Activated CD8-positive, alpha-beta memory T cell treated with anti-CD3 and anti-CD28 coated beads for 24 hours (primary cell): ENCODE data around the gene CCRL2.
"Not testable (repeated sequence)": the region's sequence is repeated elsewhere in the genome, so short reads cannot be mapped to it uniquely, and the experiment has no call there.

Experiments
- DNase-seq: peaks from one replicate; pipeline ENCODE4 v3.0.0-alpha.2; 2020

CCRL2 gene

DNA sequence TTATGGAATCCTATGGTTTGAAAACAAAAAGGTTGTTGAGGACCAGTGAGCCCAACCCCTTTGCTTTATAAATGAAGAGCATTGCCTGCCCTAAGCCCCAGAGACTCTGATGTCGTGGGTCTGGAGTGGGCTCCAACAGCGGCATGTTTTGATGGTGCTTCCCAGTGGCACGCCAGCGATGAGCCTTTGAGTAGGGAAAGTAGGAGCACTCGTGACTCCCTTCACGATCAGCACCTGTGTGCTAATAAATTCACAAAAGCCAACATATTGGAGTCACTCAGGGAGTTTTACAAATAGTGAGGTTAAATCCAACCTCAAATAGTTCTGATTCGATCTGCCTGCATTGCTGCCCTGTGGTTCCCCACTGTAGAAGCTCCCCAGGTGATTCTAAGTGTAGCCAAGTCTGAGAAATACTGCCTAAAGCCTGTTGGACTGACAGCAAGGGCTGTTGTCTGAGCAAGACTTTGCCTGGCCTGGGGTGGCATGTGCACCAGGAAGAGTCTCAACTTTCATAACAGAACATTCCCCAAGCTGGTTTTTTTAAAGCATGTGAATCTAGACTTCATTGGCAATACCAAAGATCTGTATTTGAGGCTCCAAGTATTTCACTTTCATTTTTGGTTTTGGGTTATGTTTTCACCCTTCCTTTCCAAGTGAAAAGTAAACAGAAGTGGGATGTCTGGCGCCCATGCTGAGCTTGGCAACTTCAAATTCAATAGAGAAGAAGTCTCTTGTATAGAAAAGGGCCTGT is 26.4 kb upstream of the CCRL2 start:
- peak; percentile 54 for DNase-seq

DNA sequence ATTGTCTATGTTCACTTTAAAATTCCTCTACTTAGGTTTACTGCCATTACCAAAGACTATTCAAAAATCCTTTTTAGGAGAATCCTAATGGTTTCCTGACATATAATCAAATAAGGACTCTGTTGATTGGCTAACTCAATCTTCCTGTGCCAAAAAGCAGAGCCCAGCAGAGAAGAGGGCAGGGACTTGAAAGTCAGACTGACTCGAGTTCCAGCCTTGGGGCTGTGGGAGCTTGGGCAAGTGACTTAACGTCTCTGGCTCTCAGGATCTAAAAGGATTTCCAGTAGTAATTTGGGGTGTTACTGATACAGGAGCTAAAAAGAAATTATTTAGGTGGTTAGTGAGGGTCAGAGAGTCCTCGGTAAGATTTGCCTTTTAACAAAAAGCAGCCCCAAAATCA is 25.4 kb upstream of the CCRL2 start:
- peak; percentile 33 for DNase-seq

GRCh38 chr3:46383211-46383950 is 23.7 kb upstream of the CCRL2 start:
- DNase-seq: peak; percentile 57

DNA sequence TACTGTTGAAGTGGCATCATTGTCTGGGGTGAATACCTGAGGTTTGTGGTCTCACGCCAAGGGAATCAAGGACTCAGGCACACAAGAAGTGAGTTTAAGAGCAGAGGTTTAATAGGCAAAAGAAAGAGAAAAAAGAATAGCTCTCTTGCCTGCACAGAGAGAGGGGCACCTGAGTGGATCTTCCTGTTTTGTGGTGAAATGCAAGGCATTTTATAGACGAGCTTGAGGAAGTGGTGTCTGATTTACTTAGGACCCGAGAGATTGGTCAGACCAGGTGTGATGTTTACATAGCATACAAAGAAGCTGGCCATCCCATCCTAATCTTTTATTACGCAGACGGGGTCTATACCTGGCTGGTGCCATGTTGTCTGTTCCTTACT is 23.1 kb upstream of the CCRL2 start:
- DNase-seq: no peak

- peak; percentile 47 for DNase-seq
Observed at GRCh38 chr3:46386205-46386604, 20.9 kb upstream of the CCRL2 start.

- DNase-seq: not testable (repeated sequence)
Observed at GRCh38 chr3:46388847-46389246, 18.2 kb upstream of the CCRL2 start.

GRCh38 chr3:46389306-46389705 is 17.8 kb upstream of the CCRL2 start:
- DNase-seq: no peak

DNA sequence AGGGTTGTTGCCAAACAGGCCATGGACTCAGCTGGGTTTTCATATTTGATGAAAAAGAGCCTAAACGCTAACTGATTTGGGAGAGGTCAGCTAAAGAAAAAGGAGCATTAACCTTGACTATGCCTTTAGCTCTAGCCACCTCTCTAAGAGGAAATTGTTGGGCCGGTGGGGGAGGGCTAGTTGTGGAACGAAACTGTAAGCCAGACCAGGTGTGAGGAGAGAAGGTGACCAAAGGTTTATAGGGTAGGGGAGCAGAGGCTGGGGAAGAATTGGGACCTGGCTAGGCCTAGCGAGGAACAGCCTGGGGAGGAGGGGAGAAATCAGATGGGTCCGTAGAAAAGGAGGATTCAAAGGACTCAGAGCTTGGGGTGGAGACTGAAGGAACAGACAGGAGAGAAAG is 15.5 kb upstream of the CCRL2 start:
- DNase-seq: not testable (repeated sequence)

- DNase-seq: no peak
Observed at GRCh38 chr3:46393011-46393410, 14.0 kb upstream of the CCRL2 start.

DNA sequence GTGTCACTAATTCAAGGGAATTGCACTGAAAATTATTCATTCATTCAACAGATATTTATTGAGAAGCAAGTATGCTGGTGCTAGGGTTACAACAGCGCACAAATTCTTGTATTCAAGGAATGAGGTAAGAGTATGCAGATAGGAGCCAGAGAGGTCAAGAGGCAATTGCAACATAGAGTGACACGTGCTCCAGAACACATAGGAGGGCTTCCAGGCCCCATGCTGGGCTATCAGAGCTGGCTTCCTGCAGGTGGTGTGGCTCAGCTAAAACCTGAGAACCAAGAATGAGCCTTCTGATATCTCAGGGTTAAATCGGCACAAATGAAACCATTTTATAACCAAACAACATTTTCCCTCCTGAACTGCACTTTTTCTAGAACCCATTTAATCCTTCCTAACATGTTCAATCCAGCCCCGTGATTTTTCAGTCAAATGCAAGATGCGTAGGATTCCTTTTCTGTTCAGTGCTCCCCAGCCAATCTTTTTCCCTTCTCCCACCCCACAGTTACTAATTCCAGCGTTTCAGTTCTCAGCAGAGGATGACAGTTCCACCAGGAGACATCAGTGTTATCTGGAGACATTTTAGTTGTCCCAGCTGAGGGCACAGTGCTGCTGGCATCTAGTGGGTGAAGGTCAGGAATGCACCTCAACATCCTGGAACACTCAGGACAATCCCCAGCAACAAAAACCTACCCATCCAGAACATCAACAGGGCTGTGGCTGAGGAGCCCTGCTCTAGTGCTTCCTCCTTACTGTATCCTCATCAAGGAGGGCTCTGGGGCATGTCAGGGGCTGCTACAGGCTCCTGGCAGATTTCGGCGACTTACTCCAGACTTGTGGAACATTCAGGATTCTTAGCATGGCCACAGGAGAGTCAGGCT is 13.3 kb upstream of the CCRL2 start:
- no peak for DNase-seq

- no peak for DNase-seq
Observed at GRCh38 chr3:46395210-46395661, 11.8 kb upstream of the CCRL2 start.

DNA sequence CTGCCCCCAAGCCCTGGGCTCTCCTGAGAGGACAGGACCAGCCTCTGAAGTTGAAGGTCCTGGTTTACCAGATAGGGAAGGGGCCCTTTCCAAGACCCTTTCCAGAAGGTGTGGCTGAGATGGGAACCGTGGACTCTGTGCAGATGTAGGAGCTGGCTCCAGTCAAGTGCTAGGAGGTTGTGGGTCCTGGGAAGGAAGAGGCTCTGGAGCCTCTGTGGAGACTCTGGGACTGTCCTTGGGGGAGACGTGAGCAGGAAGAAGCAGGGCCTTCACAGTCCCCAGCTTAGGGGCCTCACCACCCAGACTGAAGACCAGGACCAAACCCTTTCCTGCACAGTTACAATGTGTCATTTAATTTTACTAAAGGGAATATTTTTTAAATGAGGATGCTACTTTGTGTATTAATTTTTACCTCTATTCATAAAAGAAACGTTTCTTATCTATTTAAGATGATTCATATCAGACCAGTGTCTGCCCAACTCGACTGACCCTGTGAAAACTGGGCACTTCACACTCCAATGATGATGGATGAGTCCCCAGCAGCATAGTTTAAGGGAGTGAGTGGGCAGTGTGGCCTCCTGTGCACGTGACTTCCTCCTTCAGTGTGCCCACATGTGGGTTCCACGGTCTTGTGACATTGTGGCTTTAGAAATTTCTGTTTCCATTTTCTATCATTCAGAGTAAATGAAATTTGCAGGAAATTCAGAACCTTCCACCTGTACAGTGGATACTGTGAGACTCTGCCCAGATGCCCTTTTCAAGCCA is 11.1 kb upstream of the CCRL2 start:
- no peak for DNase-seq

DNA sequence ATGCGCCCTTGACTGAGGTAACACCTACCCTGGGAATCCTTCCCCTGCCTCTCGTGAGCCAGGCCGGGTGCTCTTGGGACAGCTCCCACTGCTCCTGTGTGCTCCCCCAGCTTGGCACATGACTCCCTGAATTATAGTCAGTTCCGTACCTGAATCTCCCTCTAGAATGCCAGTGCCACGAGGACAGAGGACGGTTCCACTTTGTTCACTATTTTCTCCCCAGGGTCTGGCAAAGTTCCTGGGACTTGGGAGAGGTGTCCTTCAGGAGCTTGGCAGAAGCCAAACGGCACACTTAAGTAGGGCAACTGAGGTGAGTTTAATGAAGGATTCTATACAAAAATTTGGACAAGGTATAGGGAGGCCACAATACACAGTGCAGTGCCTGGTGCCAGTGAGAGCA is 9.9 kb upstream of the CCRL2 start:
- peak; percentile 47 for DNase-seq

- no peak for DNase-seq
Observed at GRCh38 chr3:46398186-46398955, 8.7 kb upstream of the CCRL2 start.

GRCh38 chr3:46399098-46399497 is 8.0 kb upstream of the CCRL2 start:
- no peak for DNase-seq

DNA sequence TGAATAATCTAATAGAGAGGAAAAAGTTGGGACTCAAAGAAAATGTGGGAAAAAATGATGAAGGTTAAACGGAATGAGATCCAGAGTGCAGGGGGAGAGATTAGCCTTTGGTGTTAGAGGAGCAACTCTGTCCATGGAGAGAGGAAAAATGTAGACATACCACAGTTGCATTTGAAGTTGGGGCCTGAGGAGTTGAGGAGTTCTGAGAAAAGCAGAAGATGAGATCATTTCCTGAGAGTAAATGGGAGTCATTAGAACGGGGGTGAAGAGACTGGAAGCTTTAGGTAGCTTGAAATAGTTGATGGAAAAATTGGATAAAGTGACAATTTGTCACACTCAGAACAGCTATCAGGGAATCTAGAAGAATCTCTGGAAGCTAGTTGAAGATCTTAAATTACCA is 7.5 kb upstream of the CCRL2 start:
- DNase-seq: no peak

GRCh38 chr3:46400000-46400734 is 6.9 kb upstream of the CCRL2 start:
- no peak for DNase-seq

DNA sequence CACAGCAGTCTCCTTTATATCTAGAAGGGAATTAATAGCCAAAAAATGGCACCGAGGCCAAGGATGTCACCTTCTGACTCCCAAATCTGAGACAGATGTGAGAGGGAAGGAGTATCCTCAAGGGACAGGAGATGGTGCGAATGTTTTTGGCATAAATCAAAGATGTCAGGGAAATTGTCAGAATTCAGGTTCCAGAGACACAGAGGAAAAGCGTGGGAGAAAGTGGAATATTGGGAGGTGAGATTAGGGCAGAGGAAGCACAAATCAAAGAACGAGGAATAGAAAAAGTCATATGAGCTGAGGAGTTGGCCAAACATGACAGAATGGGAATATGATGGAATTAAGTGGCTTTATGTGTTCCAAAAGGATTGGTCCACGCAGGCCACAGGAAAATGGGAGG is 6.2 kb upstream of the CCRL2 start:
- no peak for DNase-seq

GRCh38 chr3:46401579-46401978 is 5.5 kb upstream of the CCRL2 start:
- DNase-seq: no peak

DNA sequence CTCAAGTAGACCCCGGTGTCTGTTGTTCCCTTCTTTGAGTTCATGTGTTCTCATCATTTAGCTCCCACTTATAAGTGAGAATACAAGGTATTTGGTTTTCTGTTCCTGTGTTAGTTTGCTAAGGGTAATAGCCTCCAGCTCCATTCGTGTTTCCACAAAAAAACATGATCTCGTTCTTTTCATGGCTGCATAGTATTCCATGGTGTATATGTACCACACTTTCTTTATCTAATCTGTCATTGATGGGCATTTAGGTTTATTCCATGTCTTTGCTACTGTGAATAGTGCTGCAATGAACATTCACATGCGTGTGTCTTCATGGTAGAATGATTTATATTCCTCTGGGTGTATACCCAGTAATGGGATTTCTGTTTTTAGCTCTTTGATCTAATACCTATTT is 4.2 kb upstream of the CCRL2 start:
- DNase-seq: not testable (repeated sequence)
